Common myeloid progenitor, CD34-positive (primary cell): ENCODE measurements around the gene ZNF496. TPM values are rescaled to one million over a fixed set of nuclear protein-coding genes. Genes with fewer than 3 reads are reported as not detected.
"Not testable (repeated sequence)": the region's sequence is repeated elsewhere in the genome, so short reads cannot be mapped to it uniquely, and the experiment has no call there.

Experiments used
- CTCF ChIA-PET: fragments of 350-600 bp; sonication (Branson Sonifier 250); formaldehyde crosslinking; loops from one replicate; lab custom pipeline; 2021; ENCODE audit warnings: antibody characterized with exemption; lab: Charles Lee
- POLR2A ChIA-PET: fragments of 350-600 bp; sonication (Branson Sonifier 250); formaldehyde crosslinking; loops from one replicate; lab custom pipeline; 2021; ENCODE audit warnings: antibody characterized with exemption; lab: Charles Lee
- DNase-seq, 3 donors: peaks; one replicate each; pipeline versions ENCODE4 v3.0.0 to v3.0.0-alpha.2; 2013
- H3K27ac ChIP-seq, 2 experiments: 1 replicate in 1 of 2; 2 replicates in 1 of 2; pipeline ENCODE4 v1.7.0; 2013; ENCODE audit warnings: inconsistent platforms in 2 of 2, low read length in 2 of 2, mild to moderate bottlenecking in 2 of 2, low read depth in 1 of 2, moderate library complexity in 1 of 2; ENCODE audit not compliant: severe bottlenecking in 2 of 2, insufficient read depth in 1 of 2, poor library complexity in 1 of 2
- H3K27me3 ChIP-seq, 5 experiments: replicated peaks in 2 of 5; 1 replicate in 3 of 5; 2 replicates in 2 of 5; pipeline versions ENCODE4 v1.6.1 to v1.7.0; 2013; ENCODE audit warnings: low read length in 4 of 5, mild to moderate bottlenecking in 2 of 5, moderate library complexity in 2 of 5, inconsistent platforms in 1 of 5; ENCODE audit not compliant: insufficient read depth in 5 of 5, control insufficient read depth in 4 of 5
- H3K36me3 ChIP-seq, 4 experiments: 1 replicate in 2 of 4; 2 replicates in 2 of 4; pipeline versions ENCODE4 v1.6.1 to v1.7.0; 2013; ENCODE audit warnings: low read length in 3 of 4, control low read depth in 1 of 4, mild to moderate bottlenecking in 1 of 4; ENCODE audit not compliant: control insufficient read depth in 4 of 4, insufficient read depth in 4 of 4
- H3K4me1 ChIP-seq, 4 experiments: 1 replicate in 3 of 4; 2 replicates in 1 of 4; pipeline versions ENCODE4 v1.6.1 to v1.7.1; 2013; ENCODE audit warnings: low read length in 3 of 4, mild to moderate bottlenecking in 3 of 4, control low read depth in 1 of 4, inconsistent platforms in 1 of 4, moderate library complexity in 1 of 4; ENCODE audit not compliant: control insufficient read depth in 4 of 4, insufficient read depth in 4 of 4; ENCODE audit errors: control extremely low read depth in 1 of 4
- H3K4me3 ChIP-seq, 7 experiments: 1 replicate in 4 of 7; 2 replicates in 3 of 7; pipeline versions ENCODE4 v1.5.1 to v1.7.0; 2013; ENCODE audit warnings: mild to moderate bottlenecking in 7 of 7, low read length in 6 of 7, moderate library complexity in 6 of 7, inconsistent platforms in 2 of 7, low read depth in 2 of 7, control low read depth in 1 of 7; ENCODE audit not compliant: insufficient read depth in 4 of 7, control insufficient read depth in 1 of 7; ENCODE audit errors: extremely low read depth in 1 of 7
- H3K9me3 ChIP-seq, 5 experiments: 1 replicate in 4 of 5; 2 replicates in 1 of 5; pipeline versions ENCODE4 v1.6.1 to v1.7.1; 2013; ENCODE audit warnings: low read length in 4 of 5, mild to moderate bottlenecking in 2 of 5, inconsistent platforms in 1 of 5, low read depth in 1 of 5, moderate library complexity in 1 of 5; ENCODE audit not compliant: control insufficient read depth in 4 of 5, insufficient read depth in 2 of 5; ENCODE audit errors: control extremely low read depth in 1 of 5
- WGBS: methylation state at CpG from one replicate; pipeline ENCODE4 v1.1.5; 2013; ENCODE audit not compliant: insufficient coverage; 5-methylcytosine and 5-hydroxymethylcytosine counted together
- polyA plus RNA-seq: library from polyadenylated mRNA; unstranded; fragments of 120-200 nt; gene quantifications from one replicate; pipeline ENCODE4 v1.2.1, GENCODE V29; 2013

The ZNF496 gene
- polyA plus RNA-seq, result 56.4 TPM

DNA sequence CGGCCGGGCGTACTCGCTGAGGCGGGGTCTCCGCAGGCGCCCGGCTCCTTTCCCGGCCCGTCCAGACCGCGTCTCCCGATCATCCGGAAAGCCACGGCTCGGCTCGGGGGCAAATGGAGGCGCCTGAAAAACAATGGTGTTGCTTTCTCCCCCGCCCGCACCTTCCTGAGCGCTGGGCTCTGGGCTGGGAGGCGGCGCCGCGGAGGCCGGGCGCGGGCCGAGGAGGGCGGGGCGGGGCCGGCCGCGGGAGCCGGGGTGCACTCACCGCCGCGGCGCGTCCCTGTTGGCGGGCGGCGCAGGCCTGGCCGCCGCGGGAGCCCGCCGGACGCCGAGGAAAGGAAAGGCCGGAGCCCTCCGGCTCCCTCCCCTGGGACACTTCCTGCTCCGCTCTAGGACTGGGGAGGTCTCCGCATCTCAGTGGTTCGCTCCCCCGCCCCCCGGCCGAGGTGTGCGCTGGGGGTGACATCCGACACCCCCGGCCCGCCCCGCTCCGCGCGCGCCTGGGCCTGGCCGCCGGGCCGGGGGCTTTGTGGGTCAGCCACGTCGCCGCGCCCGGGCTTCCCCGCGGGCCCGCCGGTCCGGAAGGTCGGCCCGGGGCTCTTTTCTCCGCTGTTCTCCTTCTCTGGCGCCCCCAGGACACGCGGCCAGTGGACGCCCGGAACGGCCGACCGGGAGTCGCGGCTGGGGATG is at the start of gene ZNF496:
Gene ZNF496, minus strand, starts transcription at position 343 of the 690 bp plus-strand sequence. CDS start 2,289 bp downstream, outside the sequence.
- DNase-seq, result peak in 2 of 3 donors; percentile 74
- peaks cover 0 to 44% (median 19%) of the 10 kb centered on the region in 4 experiments for H3K36me3 ChIP-seq
- H3K4me1 ChIP-seq, result peaks cover 19 to 80% (median 75%) of the 10 kb centered on the region in 4 experiments
- ChIA-PET CTCF (interaction anchor here (1.1 kb wide), 1 partner anchor 15 kb away, joined by 3 read pairs; no protein-coding TSS in a partner anchor), POLR2A (no interaction called here)
- peak within 1 kb of the TSS; percentile 79 to 97 (median 84) for H3K4me3 ChIP-seq
- H3K9me3 ChIP-seq, result no peaks in the 10 kb centered on the region
- H3K27me3 ChIP-seq, result no peaks in the 10 kb centered on the region
- peak within 1 kb of the TSS; percentile 60 to 86 for H3K27ac ChIP-seq
- under 1% methylated on average over 73 of the region's 93 CpGs for WGBS

DNA sequence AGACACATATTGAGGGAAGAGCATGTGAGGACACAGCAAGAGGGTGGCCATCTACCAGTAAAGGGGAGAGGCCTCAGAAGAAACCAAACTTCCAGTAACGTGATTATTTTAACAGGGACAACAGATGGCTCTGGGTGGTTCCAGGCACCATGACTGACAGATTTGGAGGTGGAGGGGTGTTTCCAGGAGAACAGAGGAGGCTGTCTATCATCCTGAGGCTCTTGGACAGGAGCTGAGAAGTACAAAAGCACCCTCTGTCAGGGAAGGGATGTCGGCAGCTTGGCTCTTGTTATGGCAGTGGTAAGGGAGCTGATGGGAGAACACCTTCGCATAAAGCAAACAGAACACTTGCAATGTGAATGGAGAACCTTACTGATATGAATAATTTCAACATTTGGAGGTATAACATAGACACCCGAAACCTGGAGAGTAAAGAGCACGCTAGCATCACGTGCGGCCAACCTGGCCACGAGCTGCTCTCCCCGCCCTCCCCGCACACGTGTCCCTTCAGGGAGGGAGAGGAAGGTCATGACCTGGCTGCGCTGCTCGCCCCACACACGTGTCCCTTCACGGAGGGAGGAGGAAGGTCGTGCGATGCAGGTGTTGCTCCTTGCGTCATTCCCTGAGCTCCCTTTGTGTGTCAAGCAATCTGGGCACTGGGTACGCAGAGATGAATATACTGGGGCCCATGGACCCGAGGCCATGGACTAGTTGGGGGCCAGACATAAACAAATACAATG is 46.8 kb upstream of the ZNF496 start:
- DNase-seq, result no peak
- Histone ChIP-seq H3K27ac (no peak overlapping the region), H3K4me3 (no peak overlapping the region), H3K9me3 (peaks cover 0 to 2% (median 2%) of the 10 kb centered on the region in 5 experiments), H3K4me1 (peaks cover 0 to 2% (median 0%) of the 10 kb centered on the region in 4 experiments), H3K27me3 (no peaks in the 10 kb centered on the region), H3K36me3 (no peaks in the 10 kb centered on the region)
- ChIA-PET CTCF (no interaction called here), POLR2A (interaction anchor here (0.9 kb wide), 1 partner anchor 37 kb away, joined by 3 read pairs; the partner anchor contains the start of gene NLRP3)
- WGBS, result 95% methylated on average over 17 of the region's 20 CpGs

DNA sequence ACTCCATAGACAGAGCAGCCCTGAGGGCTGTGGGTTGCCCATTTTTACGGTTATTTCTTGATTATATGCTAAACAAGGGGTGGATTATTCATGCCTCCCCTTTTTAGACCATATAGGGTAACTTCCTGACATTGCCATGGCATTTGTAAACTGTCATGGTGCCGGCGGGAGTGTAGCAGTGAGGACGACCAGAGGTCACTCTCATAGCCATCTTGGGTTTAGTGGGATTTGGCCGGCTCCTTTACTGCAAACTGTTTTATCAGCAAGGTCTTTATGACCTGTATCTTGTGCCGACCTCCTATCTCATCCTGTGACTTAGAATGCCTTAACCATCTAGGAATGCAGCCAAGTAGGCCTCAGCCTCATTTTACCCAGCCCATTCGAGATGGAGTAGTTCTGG is 46.0 kb upstream of the ZNF496 start:
- H3K4me1 ChIP-seq, H3K27ac ChIP-seq, H3K4me3 ChIP-seq, POLR2A ChIA-PET, H3K27me3 ChIP-seq, H3K9me3 ChIP-seq, DNase-seq, H3K36me3 ChIP-seq: not testable (repeated sequence)
- 99% methylated on average over 5 of the region's 7 CpGs for WGBS
- CTCF ChIA-PET, result interaction anchor here (0.9 to 1.4 kb wide), 2 partner anchors 12 to 112 kb away, joined by 3 to 7 read pairs; no protein-coding TSS in a partner anchor

DNA sequence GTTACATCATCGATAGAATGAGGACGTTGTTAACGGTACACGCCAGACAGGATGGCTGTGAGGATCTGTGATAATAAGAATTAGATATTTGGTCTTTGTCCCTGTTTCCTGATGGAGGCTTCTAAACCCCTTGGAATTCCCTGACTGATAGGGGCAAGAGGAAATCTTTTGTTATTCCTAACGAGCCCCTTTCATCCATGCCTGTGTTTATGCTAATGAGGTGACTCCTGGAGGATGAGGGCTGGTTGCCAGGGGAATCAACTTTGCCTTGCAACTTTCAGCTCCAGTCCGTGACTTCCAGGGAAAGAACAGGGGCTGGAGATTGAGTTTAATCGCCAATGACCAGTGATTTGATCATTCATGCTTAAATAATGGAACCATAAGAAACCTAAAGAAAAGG is 45.0 kb upstream of the ZNF496 start:
- H3K27me3 ChIP-seq, result no peaks in the 10 kb centered on the region
- 73% methylated on average over 6 of the region's 7 CpGs for whole genome bisulfite sequencing
- no peak overlapping the region for H3K27ac ChIP-seq
- no peaks in the 10 kb centered on the region for H3K36me3 ChIP-seq
- peaks cover 0 to 2% (median 2%) of the 10 kb centered on the region in 5 experiments for H3K9me3 ChIP-seq
- H3K4me1 ChIP-seq, result peaks cover 0 to 2% (median 0%) of the 10 kb centered on the region in 4 experiments
- H3K4me3 ChIP-seq, result no peak overlapping the region
- ChIA-PET POLR2A (no interaction called here), CTCF (interaction anchor here (0.9 to 1.4 kb wide), 2 partner anchors 13 to 113 kb away, joined by 3 to 7 read pairs; no protein-coding TSS in a partner anchor)
- DNase-seq, result no peak

DNA sequence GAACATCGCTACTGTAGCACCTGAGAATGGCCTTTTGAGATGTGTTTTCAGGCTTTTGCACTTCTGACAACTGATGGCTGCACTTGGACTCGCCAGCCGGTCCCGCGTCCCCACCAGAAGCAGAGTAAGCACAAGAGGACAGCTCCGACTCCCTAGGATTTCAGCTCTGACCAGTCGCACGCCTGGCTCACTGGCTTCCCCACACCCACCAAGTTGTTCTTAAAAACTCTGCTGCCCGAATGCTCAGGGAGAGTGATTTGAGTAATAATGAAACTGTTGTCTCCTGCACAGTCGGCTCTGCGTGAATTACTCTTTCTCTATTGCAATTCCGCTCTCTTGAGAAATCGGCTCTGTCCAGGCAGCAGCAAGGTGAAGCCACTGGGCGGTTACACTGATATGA is 44.1 kb upstream of the ZNF496 start:
- ChIA-PET POLR2A (no interaction called here), CTCF (interaction anchor here (4.3 kb wide), 1 partner anchor 112 kb away, joined by 70 read pairs; no protein-coding TSS in a partner anchor)
- no peak for DNase-seq
- WGBS, result 99% methylated on average over 10 of the region's 14 CpGs
- H3K4me1 ChIP-seq, result peaks cover 0 to 2% (median 0%) of the 10 kb centered on the region in 4 experiments
- H3K4me3 ChIP-seq, result no peak overlapping the region
- no peaks in the 10 kb centered on the region for H3K27me3 ChIP-seq
- no peak overlapping the region for H3K27ac ChIP-seq
- H3K36me3 ChIP-seq, result no peaks in the 10 kb centered on the region
- H3K9me3 ChIP-seq, result peaks cover 0 to 2% (median 2%) of the 10 kb centered on the region in 5 experiments

DNA sequence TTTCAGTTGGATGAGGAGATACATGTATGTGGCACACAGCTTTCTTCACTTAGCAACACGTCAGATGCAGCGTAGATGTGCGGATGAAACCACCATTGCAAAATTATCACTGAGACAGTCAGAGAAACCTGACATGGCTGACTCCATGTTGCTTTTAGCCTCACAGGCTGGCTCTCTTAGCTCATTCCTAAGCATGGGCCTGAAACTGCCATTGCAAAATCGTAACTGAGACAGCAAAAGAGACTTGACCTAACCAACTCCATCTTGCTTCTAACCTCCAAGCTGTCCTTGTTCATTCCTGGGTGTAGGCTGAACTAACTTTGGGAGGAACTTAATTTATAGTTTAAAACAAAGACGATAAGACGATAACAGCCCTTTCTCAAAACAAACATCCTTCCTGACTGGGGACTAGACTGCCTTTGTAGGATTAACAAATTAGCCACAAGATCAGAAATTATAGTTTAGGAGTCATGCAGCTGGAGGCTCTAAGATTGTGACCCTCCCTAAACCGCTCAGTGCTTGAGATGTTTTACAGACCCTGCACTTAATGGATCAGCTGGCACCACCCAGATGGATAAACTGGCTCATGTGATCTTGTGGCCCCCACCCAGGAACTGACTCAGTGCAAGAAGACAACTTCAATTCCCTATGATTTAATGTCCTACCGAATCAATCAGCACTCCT is 43.1 kb upstream of the ZNF496 start:
- H3K36me3 ChIP-seq, POLR2A ChIA-PET, H3K27ac ChIP-seq, H3K9me3 ChIP-seq, H3K4me3 ChIP-seq, DNase-seq, H3K4me1 ChIP-seq, H3K27me3 ChIP-seq: not testable (repeated sequence)
- CTCF ChIA-PET, result interaction anchor here (0.6 to 4.3 kb wide), 10 partner anchors 9 to 113 kb away, joined by 3 to 70 read pairs (median 5); partner anchors contain the start of gene OR2B11
- WGBS, result 93% methylated on average over 4 of the region's 8 CpGs
